Mesothelial cell of epicardium (in vitro differentiated cells): ENCODE results near the gene JARID2. TPM values are rescaled to one million over a fixed set of nuclear protein-coding genes. Genes with fewer than 3 reads are reported as not detected.

Source experiments
- DNase-seq, 2 experiments: peaks; one replicate each; pipeline ENCODE4 v3.0.0; 2021; ENCODE audit warnings: low spot score in 2 of 2; ENCODE audit not compliant: unreplicated experiment in 2 of 2
- H3K27ac Mint-ChIP-seq: 2 replicates; pipeline ENCODE4 v1.8.0; 2021; ENCODE audit warnings: mixed read lengths
- H3K27me3 Mint-ChIP-seq: 2 replicates; pipeline ENCODE4 v1.8.0; 2021; ENCODE audit warnings: low read depth, mixed read lengths
- H3K36me3 Mint-ChIP-seq: 2 replicates; pipeline ENCODE4 v1.8.0; 2021; ENCODE audit warnings: mixed read lengths
- H3K4me1 Mint-ChIP-seq: 2 replicates; pipeline ENCODE4 v1.8.0; 2021; ENCODE audit warnings: mixed read lengths
- H3K4me3 Mint-ChIP-seq: 2 replicates; pipeline ENCODE4 v1.8.0; 2021; ENCODE audit warnings: mild to moderate bottlenecking, moderate library complexity, mixed read lengths
- H3K9me3 Mint-ChIP-seq: 2 replicates; pipeline ENCODE4 v1.8.0; 2021; ENCODE audit warnings: mixed read lengths
- total RNA-seq: library from RNA; stranded (reverse); gene quantifications from 3 replicates; pipeline ENCODE4 v1.2.1, GENCODE V29; 2021
- TF ChIP-seq, protein P1 (sequence below): fragments of 200-600 bp; sonication (generic); IDR thresholded peaks from one replicate; pipeline ENCODE4 v1.5.0; 2021; ENCODE audit warnings: antibody characterized with exemption; ENCODE audit not compliant: unreplicated experiment

JARID2 gene
- total RNA-seq, 1 donor from 2014 or later = 35.3 TPM

DNA sequence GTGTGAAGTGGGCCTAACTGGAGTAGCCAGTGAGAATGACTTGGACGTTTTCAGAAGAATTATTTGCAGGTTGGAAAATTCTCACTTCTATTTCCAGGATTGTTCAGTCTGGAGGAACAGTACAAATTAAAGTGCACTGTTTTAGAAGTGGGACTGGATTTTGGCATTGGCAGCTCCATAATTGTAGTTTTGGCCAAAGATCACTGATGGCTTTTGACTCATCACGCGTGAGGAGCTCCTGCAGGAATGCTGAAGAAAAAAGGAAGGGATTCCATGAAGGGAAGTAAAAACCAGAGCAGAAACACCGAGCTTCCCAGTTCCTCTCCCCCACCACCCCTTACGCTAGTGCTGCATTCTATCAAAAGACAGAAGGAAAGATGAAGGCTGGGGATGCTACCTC lies 103.5 kb downstream of the JARID2 start:
- no peaks in the 10 kb centered on the region for H3K27me3 Mint-ChIP-seq
- peaks cover 32% of the 10 kb centered on the region for H3K4me1 Mint-ChIP-seq
- no peak overlapping the region for H3K27ac Mint-ChIP-seq
- no peak overlapping the region for H3K4me3 Mint-ChIP-seq
- no peak for DNase-seq
- TF ChIP-seq, protein P1, sequence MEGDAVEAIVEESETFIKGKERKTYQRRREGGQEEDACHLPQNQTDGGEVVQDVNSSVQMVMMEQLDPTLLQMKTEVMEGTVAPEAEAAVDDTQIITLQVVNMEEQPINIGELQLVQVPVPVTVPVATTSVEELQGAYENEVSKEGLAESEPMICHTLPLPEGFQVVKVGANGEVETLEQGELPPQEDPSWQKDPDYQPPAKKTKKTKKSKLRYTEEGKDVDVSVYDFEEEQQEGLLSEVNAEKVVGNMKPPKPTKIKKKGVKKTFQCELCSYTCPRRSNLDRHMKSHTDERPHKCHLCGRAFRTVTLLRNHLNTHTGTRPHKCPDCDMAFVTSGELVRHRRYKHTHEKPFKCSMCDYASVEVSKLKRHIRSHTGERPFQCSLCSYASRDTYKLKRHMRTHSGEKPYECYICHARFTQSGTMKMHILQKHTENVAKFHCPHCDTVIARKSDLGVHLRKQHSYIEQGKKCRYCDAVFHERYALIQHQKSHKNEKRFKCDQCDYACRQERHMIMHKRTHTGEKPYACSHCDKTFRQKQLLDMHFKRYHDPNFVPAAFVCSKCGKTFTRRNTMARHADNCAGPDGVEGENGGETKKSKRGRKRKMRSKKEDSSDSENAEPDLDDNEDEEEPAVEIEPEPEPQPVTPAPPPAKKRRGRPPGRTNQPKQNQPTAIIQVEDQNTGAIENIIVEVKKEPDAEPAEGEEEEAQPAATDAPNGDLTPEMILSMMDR = no peak
- no peaks in the 10 kb centered on the region for H3K36me3 Mint-ChIP-seq
- no peaks in the 10 kb centered on the region for H3K9me3 Mint-ChIP-seq

DNA sequence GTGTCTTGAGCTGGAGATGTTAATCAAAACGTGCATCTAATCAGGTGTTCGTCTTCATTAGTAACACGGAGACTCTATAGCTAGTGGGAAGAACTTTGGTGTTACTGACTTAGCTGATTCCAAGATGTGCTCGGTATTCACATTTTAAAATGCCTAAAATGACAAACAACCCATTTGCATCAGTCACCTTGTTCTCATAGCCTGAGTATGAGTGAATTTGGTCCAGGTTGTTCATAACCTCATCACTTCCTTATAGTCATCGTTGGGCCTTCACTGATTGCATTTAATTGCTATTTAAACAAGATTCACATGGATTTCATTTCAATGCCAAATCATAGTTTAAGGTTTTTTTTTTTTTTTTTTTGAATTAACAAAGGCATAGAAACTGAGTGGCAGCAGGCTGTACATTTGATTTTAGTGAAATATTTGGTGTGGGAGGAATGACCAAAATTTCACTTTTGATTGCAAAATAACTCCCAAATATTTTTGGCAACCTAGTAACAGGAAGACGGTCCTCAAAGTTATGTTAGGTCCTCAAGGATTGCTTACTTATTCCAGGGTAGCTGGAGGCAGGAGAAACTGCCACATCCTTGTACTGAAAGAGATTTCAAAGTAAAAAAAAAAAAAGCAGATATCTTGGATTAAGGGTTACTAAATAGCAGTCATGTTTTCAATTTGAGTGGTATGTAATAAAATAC lies 104.7 kb downstream of the JARID2 start:
- Mint-ChIP-seq H3K9me3 (no peaks in the 10 kb centered on the region), H3K4me1 (peaks cover 24% of the 10 kb centered on the region), H3K27ac (no peak overlapping the region), H3K4me3 (no peak overlapping the region), H3K36me3 (no peaks in the 10 kb centered on the region), H3K27me3 (no peaks in the 10 kb centered on the region)
- TF ChIP-seq, protein P1 = no peak
- DNase-seq = no peak

DNA sequence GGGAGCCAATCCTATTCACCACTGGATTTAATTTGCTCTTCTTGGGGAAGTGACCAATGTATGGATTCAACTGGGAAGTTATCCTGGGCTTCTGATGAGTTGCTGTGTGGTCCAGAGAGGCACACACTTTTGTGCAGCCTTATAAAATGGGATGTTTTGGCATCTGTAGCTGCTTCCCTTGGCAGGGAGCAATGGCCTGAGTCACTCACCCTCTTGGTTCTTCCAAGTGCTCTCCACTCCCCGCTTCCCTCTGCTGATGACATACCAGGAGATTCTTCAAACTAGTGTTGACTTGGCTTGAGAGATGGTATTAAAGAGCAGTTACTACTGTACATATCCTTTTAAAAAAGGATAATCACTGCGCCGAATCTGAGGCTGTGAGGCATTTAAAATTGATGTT lies 105.8 kb downstream of the JARID2 start:
- DNase-seq = no peak
- H3K36me3 Mint-ChIP-seq = no peaks in the 10 kb centered on the region
- H3K9me3 Mint-ChIP-seq = no peaks in the 10 kb centered on the region
- H3K4me3 Mint-ChIP-seq = no peak overlapping the region
- TF ChIP-seq, protein P1 = no peak
- H3K27me3 Mint-ChIP-seq = no peaks in the 10 kb centered on the region
- H3K27ac Mint-ChIP-seq = no peak overlapping the region
- H3K4me1 Mint-ChIP-seq = peaks cover 22% of the 10 kb centered on the region

DNA sequence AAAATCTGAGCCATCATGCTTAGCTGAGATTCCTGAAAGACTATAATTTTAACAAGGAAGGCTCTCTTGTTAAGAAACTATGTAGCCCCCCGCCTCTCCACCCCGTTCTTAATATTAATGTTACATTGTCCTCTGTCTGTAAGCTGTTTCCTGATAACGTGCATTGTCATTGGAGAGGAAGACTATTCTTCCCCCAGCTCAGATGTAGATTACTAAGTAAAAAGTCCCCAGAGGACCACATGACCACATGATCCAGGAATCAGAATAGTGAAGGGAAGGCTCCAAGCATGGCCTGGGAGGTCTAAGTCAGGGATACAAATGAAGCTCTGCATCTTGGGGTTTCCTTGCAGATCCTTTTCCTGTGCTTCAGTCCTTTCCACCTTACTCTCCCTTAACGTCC lies 106.4 kb downstream of the JARID2 start:
- no peak overlapping the region for H3K27ac Mint-ChIP-seq
- H3K27me3 Mint-ChIP-seq = no peaks in the 10 kb centered on the region
- H3K36me3 Mint-ChIP-seq = no peaks in the 10 kb centered on the region
- TF ChIP-seq, protein P1 = no peak
- H3K4me1 Mint-ChIP-seq = peaks cover 22% of the 10 kb centered on the region
- no peak for DNase-seq
- no peaks in the 10 kb centered on the region for H3K9me3 Mint-ChIP-seq
- no peak overlapping the region for H3K4me3 Mint-ChIP-seq

DNA sequence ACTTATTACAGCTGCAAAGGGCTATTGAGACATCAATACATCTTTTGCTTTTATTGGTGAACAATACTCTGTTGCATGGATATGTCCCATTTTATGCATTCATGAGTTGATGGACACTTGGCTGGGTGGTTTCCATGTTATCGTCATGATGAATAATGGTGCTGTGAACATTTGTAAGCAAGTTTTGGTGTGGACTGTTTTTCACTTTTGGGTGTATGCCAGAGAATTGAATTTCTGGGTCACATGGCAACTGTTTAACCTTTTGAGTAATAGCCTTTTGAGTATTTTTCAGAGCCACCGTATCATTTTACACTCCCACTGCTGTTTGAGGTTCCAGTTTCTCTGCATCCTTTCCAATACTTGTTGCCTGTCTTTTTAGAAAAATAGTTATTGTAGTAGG lies 107.0 kb downstream of the JARID2 start:
- Mint-ChIP-seq H3K4me1 (peaks cover 26% of the 10 kb centered on the region), H3K27ac (no peak overlapping the region), H3K4me3 (no peak overlapping the region), H3K36me3 (no peaks in the 10 kb centered on the region), H3K27me3 (no peaks in the 10 kb centered on the region), H3K9me3 (no peaks in the 10 kb centered on the region)
- no peak for DNase-seq
- TF ChIP-seq, protein P1 = no peak
